GM12873 (cell line): ENCODE data around the gene COG3.

Source experiments
- CTCF ChIP-seq: IDR thresholded peaks from 2 replicates; pipeline ENCODE4 v1.5.1; 2012; ENCODE audit warnings: low read depth, mild to moderate bottlenecking, moderate library complexity, low read length, control low read depth; ENCODE audit not compliant: insufficient read depth; ENCODE audit errors: missing control alignments

COG3 gene

GRCh38 chr13:45474584-45475454 lies 10.1 kb downstream of the COG3 start:
- TF ChIP-seq CTCF: no peak

GRCh38 chr13:45479661-45480060 lies 14.9 kb downstream of the COG3 start:
- no peak for TF ChIP-seq CTCF

GRCh38 chr13:45481688-45482087 lies 16.9 kb downstream of the COG3 start:
- TF ChIP-seq CTCF: no peak

GRCh38 chr13:45482571-45483173 lies 17.9 kb downstream of the COG3 start:
- no peak for TF ChIP-seq CTCF

- TF ChIP-seq CTCF: no peak
These were observed 22.9 kb downstream of the COG3 start for GRCh38 chr13:45487604-45488003.

GRCh38 chr13:45490068-45490467 lies 25.3 kb downstream of the COG3 start:
- TF ChIP-seq CTCF: peak; percentile 58

- TF ChIP-seq CTCF: no peak
These were observed 27.8 kb downstream of the COG3 start for GRCh38 chr13:45492538-45492937.
